COLO829 (cell line): ENCODE data around the gene CAMK1D.
"Not testable (repeated sequence)": the region's sequence is repeated elsewhere in the genome, so short reads cannot be mapped to it uniquely, and the experiment has no call there.

Experiments used
- DNase-seq: peaks from one replicate; pipeline ENCODE4 v3.0.0; 2012; ENCODE audit warnings: low spot score

Gene CAMK1D

DNA sequence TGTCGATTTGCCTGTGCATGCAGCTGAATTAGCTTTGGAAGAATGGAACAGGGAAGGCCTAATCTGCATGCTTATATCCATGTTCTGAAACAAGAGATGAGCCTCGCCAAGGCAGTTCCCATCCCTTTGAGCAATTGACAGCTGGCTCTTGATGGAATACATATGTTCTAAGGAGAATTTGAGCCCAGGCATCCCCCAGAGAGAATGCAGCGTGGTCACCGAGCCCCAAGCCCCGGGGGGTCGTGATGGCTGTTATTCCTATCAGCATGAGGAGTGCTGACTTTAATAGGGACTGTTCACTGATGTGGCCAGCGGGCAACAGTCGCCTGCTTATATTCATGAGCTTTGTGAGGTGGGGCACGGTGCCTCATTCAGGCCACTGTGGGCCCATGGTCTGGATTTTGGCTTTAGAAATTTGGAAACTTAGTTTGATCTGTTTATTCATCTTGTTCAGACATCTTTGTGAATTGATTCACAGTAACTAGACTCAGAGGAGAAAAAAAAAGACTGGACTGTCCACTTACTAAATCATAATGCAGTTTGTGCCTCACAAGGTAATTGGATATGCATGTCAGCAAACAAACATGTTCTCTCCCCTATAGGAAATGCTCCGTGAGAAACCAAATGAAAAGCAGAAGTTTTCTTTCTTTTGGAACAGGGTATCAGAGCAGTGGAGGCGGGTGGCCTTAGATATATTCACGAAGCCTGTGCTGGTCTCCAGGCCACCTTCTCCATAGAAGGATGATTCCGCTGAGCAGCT lies 447.2 kb downstream of the CAMK1D start:
- DNase-seq = no peak

DNA sequence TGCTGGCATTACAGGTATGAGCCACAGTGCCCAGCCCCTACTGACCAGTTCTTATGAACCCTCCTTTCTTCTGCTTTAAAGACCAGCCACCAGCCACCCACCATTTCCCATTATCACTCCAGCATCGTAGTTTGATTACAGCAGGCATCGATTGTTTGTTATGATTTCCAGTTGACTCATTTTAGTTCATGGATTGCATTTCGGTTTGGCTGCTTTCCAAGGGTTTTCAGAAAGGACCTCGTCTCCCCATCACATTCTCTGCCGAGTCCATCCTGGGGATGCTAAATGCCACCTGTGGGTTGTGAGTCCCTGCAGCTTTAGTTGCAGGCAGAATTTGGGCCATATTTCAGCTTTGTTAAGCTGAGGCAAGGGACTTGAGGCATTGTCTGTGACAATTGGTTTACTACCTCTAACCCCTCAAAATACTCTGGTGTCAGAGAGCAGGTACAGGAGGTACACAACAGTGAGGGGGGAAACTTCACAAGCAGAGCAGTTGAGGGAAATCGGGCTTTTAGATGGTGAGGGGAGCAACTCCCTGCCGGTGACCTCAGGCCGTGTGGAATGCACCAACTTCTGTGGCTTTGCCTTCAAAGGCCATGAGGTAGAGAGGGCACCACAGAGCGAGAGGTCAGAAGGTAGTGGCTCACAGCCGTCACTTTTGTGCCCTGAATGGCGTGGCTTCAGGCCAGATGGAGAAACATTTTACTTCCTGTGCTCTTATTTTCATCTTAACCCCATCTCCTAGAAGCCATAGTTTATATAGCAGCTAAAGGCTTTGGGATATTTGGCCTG lies 448.3 kb downstream of the CAMK1D start:
- DNase-seq = no peak

DNA sequence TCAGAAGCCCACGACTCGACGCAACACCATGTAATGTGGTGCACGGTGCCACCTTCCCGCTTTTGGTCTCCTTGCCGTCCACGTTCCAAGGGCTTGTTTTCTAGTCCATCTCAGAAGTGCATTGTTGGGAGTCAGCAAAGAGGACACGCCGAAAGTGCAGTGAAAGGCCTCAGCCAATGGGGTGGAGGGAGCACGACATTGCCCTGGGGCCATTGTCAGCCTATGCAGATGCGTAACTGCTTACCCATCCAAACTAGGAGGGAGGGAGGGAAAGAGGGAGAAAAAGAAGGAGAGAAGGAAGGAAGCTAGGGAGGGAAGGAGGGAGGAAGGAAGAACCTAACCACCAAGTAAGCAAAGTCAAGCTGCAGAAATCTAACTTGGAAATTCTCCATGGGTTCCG lies 449.8 kb downstream of the CAMK1D start:
- DNase-seq = no peak

DNA sequence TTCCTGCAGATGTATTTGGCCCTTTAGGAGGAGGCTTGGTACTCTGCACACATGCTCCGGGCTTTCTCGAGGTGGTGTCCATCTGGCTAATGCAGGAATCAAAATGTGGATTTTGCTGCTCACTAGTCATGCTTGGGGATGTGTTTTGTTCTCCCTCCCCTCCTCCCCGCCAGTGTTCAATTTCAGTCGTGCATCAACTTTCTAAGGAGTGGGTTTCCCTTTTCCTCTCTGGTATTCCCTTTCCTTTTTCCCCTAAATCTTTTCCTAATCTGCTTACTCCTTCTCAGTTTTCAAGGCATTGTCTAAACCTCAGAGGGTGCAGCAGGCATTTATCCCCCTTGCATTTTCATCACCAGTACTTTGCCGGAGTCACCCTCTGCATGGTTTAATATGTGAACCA lies 450.4 kb downstream of the CAMK1D start:
- no peak for DNase-seq

DNA sequence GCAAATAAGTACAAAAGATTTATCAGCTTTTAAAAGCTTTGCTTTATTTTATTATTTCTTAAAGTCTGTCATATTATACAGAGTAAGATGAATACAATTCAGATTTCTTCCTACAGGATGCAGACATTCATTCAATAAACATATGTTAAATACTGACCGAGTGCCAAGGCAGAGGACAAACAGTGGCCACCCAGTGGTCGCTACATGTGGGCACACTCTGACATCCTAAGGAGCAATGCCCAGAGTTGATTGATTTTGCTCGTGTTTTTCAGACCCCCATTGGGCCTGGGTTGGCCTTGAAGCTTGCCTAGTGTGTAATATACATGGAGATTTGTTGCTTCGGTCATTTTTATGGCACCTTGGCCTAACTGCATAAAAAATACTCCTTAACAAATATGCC lies 451.0 kb downstream of the CAMK1D start:
- no peak for DNase-seq

DNA sequence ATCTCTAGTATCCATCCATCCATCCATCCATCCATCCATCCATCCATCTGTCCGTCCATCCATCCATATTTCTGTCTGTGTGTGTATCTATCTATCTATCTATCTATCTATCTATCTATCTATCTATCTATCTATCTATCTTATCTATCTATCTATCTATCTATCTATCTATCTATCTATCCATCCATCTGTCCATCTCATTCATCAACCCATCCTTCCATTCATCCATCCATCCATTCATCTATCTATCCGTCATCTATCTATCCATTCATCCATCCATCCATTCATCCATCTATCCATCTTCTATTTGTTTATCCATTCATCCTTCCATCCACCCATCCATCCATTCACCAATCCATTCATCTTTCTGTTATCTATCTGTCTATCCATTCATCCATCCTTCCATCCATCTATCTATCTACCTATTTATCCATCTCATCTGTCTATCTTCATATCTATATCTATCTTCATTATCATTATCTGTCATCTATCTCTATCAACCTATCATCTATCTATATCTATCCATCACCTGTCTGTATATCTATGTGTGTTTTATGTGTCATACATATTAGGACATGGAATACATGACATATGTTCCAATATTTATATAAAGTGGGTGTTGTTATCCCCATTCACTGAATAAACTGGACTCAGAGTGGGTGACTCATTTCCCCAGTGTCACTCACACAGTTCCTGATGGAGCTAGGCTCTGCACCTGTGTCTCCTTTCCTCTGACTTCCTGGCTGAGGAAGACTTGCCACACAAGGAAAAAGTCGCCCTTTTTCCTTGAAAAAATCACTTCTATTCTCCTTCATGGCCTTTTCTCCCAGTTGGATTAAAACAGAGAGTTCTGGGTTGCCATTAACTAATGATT lies 452.1 kb downstream of the CAMK1D start:
- no peak for DNase-seq

DNA sequence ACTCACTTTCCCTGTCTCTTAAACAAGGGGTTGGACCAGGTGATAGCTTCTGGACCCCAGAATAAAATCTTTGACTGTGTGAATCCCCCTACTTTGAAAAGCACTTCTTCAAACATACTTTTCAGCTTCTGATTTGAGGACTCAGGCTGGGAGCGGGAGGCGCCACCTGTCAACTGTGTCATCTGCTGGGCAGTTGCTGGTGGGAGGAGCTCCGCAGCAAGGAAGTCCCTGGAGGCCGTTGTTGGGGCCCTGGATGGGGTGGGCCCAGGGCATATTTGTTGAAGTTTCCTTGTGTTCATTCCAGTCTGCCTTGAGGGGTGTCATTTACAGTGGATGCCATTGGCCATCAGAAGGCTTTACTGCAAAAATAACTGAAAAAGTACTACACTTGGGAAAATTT lies 454.4 kb downstream of the CAMK1D start:
- no peak for DNase-seq

DNA sequence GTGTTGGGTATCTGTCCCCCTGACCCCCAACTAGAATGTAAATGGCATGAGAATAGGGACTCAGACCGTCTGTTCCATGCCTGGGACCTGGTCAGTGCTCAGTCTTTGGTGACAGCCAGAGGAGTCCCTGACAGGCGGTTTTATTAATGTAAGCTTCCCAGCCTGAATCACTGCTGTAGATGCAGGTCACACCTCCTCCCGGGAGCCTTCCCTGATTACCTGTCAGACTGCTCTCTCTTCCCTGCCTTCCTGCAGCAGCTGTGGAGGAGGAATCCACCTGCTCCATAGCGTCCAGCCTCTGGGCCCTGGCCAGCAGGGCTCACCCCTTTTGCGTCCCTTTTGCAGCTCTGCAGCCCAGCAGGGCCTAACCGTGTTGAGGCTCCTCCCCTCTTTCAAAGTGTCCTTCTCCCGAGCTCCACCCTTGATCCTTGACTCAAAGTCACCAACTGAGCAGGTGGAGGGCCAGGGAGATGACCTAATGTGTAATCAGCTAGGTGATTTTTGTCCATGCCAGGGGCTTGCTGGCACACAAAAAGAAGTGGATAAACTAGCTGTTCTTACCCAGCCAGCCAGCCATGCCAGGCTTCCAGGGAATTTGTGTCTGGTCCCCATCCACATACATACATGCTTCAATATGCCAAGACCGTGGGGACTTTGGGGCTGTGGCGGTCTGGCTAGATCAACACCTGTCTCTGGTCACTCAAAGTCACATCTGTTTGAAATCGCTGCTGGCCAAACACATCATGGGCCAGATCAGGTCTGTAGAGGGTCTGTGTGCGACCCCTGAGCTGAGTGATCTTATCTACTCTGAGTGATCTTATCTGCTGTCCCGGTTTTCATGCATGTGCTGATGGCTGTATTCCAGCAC lies 457.1 kb downstream of the CAMK1D start:
- no peak for DNase-seq

DNA sequence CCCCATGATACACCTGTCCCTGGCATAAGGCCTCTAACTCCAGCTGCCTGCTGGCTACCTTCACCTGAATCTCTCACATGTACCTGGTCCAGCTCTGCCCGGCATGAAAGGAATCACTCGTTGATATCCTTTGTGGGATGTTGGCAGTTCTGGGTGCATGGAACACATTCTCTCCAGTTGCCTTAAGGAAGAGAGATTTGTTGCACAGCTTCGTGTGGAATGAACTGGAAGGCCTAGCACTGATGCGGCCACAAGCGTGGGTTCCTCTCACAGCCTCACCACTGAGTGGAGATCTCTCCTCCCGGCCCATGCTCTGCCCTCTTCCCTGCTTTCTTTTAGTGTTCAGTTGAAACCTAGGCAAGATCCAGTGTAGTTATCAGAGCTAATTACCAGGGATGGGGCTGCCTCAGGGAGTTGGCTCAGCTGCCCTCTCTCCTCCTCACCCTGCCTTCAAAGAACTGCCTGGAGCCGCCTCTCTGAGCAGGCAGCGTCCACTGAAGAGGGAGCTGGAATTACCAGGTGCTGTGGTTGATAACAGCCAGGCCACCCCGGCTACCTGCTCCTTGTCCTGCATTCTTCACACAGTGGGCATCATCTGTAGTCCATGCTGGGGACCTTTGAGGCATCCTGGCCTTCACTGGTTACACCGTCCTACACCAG lies 457.9 kb downstream of the CAMK1D start:
- DNase-seq = no peak

DNA sequence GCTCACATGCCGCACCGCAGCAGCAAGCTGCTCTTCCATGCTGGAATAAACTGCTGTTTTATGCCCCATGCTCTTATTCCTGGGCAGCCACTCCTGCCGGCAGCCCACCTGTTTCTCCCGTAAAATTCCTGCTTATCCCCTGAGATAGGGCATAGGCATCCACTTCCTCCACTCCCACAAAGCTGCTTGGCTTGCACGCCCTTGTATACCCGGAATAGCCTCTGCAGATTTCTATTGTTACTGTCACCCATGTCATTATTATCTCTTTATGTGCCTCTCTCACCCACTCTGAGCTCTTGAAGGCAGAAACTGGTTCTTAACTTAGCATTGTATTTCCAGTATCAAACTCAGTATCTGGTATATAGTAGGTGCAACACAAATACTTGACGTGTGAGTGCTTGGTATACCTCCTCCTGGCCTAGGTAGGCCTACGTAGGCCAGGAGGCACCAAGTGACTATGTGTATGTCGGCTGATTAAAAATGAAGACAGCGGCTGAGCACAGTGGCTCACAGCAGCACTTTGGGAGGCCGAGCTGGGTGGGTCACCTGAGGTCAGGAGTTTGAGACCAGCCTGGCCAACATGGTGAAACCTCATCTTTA lies 458.8 kb downstream of the CAMK1D start:
- DNase-seq = no peak

DNA sequence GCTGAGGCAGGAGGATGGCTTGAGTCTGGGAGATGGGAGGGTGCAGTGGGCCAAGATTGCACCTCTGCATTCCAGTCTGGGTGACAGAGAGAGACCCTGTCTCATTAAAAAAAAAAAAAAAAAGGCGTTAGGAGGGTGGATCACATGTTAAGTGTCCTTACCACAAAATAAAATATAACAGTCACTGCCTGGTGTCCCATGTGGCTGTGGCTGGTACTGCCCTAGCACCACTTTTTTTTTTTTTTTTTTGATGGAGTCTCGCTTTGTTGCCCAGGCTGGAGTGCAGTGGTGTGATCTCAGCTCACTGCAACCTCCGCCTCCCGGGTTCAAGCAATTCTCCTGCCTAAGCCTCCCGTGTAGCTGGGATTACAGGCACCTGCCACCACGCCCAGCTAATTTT lies 460.7 kb downstream of the CAMK1D start:
- DNase-seq = not testable (repeated sequence)

DNA sequence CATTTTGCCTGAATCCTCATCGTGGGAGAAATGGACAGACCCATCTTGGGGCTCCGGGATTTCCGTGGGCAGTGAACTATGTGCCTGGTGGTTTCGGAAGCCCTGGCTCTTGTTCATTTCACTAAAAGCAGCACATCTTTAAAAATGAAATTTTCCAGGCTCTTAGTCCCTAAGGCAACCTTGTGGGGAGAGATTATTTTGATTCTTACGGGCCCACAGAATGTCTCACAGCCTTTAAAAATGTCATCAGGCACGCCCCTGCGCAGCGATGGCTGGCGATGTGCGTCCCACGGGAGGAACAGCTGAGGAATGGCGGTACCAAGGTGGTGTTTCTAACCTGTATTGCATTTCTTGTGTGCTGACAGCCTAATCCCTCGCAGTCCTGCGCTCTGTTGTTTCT lies 462.5 kb downstream of the CAMK1D start:
- DNase-seq = no peak

DNA sequence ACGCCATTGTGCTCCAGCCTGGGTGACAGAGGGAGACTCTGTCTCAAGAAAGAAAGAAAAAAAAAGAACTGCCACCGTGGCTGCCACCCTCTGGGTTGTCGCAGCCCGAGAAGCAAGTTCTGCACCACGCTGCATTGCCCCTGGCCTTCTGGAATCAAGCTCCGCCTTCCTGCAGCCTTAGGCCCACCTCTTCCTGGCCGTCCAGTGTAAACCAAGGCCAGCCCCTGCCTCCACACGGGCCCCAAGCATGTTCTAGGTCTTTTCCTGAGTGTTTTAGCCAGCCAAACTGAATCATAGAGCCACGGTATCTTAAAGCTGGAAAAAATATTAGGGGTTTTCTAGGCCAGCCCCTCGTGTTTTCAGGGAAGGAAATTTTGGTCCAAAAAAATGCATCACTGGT lies 463.2 kb downstream of the CAMK1D start:
- DNase-seq = no peak

DNA sequence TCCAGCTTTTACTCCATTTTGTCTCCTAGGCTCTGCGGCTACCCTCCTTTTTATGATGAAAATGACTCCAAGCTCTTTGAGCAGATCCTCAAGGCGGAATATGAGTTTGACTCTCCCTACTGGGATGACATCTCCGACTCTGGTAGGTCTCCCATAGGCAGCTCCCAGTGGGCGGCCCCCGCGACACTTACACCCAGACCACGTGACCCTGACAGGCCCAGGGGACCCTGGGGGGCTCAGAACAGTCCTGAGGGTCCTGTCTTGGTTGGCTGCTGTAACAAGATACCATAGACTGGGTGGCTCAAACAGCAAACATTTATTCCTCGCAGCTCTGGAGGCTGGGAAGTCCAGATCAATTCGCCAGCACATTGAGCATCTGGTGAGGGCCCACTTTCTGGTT lies 464.8 kb downstream of the CAMK1D start:
- no peak for DNase-seq

DNA sequence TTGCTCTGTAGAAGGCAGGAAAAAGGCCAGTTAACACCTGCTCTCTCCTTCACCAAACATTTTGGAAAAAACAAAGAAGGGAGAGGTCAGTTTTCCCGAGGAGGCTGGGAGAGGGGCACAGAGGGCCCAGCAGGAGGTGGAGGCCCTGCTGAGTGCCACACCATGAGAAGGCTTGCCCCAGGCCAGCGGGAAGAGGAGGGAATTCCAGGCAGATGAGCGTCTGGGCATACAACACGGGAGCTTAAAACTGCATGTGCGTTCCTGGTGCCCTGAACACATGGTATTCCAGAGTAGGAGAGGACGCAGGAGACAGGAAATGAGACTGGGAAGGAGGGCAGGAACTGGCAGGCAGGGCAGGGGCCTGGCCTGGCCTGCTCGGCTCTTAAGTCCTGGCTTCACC lies 469.7 kb downstream of the CAMK1D start:
- no peak for DNase-seq

DNA sequence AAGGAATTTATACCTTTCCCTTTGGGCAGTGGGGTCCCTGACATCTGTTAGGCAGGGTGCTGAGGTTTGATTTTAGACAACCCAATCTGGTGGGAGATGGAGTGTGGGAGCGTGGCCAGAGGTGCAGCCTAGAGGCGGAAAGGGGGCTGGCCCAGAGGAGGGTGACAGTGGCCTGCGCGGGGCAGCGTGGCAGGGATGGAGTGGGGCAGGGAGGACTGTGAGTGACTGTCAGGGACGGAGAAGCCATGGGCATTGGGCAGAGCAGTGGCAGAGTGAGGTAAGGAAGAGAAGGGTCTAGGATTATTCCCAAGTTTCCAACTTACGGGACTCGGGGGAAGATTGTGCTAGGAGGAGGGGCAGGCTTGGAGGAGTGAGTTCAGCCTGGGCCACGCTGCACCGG lies 470.3 kb downstream of the CAMK1D start:
- DNase-seq = no peak

DNA sequence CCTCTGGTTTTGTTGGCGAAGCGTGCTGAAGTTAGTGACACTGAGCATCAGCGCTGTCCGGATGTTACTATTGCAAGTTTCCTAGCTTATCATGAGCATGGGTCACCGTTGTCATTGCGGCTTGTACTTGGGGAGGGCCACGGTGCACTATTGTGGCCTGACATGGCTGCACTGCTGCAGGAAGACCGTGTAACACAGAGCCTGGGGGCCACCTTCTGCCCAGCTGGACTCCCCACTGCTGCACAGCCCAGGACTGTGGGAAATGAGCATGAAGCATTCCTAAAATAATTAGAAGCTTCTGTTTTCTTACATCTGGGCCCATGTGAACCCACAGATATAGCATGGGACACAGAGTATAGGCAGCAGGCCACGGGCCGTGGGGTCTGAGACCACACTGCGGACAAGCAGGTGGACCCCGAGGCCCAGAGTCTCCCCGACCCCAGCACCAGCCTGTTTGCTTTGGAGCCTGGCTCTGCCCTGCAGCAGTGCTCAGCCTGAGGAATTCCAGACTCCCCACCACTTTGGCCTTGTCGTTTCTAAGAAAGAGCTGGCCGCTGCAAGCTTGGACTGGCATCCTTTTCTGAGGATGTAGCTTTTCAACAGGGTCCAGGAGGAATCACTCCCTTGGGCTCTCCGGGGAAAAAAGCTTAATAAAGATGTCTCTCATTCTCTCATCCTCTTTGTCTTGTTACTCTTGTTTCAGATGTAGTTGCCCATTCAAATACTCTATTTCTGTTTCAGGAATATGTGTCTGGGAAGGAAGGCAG lies 473.0 kb downstream of the CAMK1D start:
- no peak for DNase-seq

DNA sequence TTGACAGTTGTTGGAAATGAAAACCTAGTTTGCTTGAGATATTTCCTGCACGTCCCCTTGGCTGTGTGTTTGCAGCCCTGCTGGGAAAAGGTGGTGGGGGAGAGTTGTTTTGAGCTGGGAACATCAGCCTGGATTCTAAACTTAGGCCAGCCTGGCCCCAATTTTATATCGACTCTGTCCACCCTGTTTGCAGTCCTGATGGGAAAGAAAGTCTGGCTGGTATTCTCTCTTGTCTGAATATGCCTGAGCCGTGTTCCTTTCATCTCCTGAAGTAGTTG lies 473.5 kb downstream of the CAMK1D start:
- no peak for DNase-seq

DNA sequence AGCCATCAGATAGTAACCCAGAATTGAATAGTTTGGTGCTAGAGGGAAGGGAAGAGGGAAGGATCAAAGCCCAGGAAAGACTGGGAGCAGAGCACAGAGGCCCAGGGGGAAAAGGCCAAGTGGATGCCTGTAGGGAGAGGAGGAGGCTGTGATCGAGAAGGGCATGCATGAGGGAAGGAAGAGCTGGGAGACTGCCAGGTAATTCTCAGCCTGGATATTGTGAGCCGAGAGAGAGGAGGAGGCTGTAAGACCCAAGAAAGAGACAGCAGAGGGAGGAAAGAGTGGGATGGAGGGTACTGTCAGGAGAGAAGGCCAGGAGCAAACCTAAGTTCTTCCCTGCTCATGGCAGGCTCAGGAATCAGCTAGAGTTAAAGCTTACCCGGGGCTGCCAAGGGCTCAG lies 474.0 kb downstream of the CAMK1D start:
- DNase-seq = no peak

DNA sequence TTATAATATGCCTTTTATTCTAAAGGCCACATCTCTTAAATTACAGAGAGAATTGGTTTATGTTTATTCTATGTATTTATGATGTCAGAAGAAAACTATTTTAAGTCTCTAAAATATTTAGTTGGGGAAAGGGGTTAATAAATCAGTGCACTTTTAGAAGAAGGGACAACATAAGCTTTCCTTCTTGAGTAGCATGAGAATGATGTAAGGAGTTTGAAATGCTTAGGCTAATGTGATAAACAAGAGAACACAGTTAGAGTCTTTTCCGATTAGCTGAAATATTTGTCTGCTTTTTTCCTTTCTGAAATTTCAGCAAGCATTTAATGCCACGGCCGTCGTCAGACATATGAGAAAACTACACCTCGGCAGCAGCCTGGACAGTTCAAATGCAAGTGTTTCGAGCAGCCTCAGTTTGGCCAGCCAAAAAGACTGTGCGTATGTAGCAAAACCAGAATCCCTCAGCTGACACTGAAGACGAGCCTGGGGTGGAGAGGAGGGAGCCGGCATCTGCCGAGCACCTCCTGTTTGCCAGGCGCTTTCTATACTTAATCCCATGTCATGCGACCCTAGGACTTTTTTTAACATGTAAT lies 476.0 kb downstream of the CAMK1D start:
- no peak for DNase-seq
